WTC11 (cell line): ENCODE results near the gene CCDC170. TPM values are rescaled to one million over a fixed set of nuclear protein-coding genes. Genes with fewer than 3 reads are reported as not detected.

Experiments used
- ATAC-seq: fragments of 200-7000 bp; cut with Tn5 transposase; 2 replicates; pipeline ENCODE4 v1.10.0; 2021; ENCODE audit warnings: mild to moderate bottlenecking, moderate library complexity
- CTCF ChIA-PET: fragments of 300-600 bp; sonication (Branson Sonifier 250); formaldehyde crosslinking; loops from one replicate; lab custom pipeline; 2021; ENCODE audit warnings: antibody characterized with exemption; lab: Charles Lee
- POLR2A ChIA-PET: fragments of 350-600 bp; sonication (Branson Sonifier 250); formaldehyde crosslinking; loops from one replicate; lab custom pipeline; 2021; ENCODE audit warnings: antibody characterized with exemption; lab: Charles Lee
- DNase-seq: peaks from one replicate; pipeline ENCODE4 v3.0.0; 2021; ENCODE audit warnings: low spot score
- H3K27ac Mint-ChIP-seq: 2 replicates; pipeline ENCODE4 v1.8.0; 2021; ENCODE audit warnings: mixed read lengths
- H3K27me3 Mint-ChIP-seq: 2 replicates; pipeline ENCODE4 v1.8.0; 2021; ENCODE audit warnings: low read depth, mild to moderate bottlenecking, moderate library complexity, mixed read lengths
- H3K36me3 Mint-ChIP-seq: 2 replicates; pipeline ENCODE4 v1.8.0; 2021; ENCODE audit warnings: mixed read lengths
- H3K4me1 Mint-ChIP-seq: 2 replicates; pipeline ENCODE4 v1.8.0; 2022; ENCODE audit warnings: mixed read lengths
- H3K4me3 Mint-ChIP-seq: 2 replicates; pipeline ENCODE4 v1.8.0; 2021; ENCODE audit warnings: mild to moderate bottlenecking, moderate library complexity, mixed read lengths
- H3K9me3 Mint-ChIP-seq: 2 replicates; pipeline ENCODE4 v1.8.0; 2021; ENCODE audit warnings: mixed read lengths
- ATF1 ChIP-seq: sonication (generic); formaldehyde crosslinking; IDR thresholded peaks from 2 replicates; pipeline ENCODE4 v1.8.1; 2023; ENCODE audit warnings: mild to moderate bottlenecking, moderate library complexity, missing genetic modification reagents
- ATF6 ChIP-seq: sonication (generic); formaldehyde crosslinking; IDR thresholded peaks from 2 replicates; pipeline ENCODE4 v1.8.1; 2023; ENCODE audit warnings: mild to moderate bottlenecking, missing genetic modification reagents
- E2F4 ChIP-seq: sonication (generic); formaldehyde crosslinking; IDR thresholded peaks from 2 replicates; pipeline ENCODE4 v1.8.1; 2022; ENCODE audit warnings: low read depth, mild to moderate bottlenecking, moderate library complexity, missing genetic modification reagents, borderline replicate concordance
- E2F5 ChIP-seq: sonication (generic); formaldehyde crosslinking; IDR thresholded peaks from 2 replicates; pipeline ENCODE4 v1.8.1; 2022; ENCODE audit warnings: mild to moderate bottlenecking, moderate library complexity, missing genetic modification reagents
- FOXJ3 ChIP-seq: sonication (generic); formaldehyde crosslinking; IDR thresholded peaks from 2 replicates; pipeline ENCODE4 v1.9.0; 2021; ENCODE audit warnings: missing genetic modification reagents, mild to moderate bottlenecking, borderline replicate concordance
- HMGA2 ChIP-seq: fragments of 250-450 bp; sonication (Bioruptor Pico); IDR thresholded peaks from 2 replicates; pipeline ENCODE4 v1.4.0; 2021; ENCODE audit warnings: mild to moderate bottlenecking, moderate library complexity
- IRF1 ChIP-seq: sonication (generic); formaldehyde crosslinking; IDR thresholded peaks from 2 replicates; pipeline ENCODE4 v1.8.0; 2023; ENCODE audit warnings: missing genetic modification reagents
- JUN ChIP-seq: sonication (generic); formaldehyde crosslinking; IDR thresholded peaks from 2 replicates; pipeline ENCODE4 v1.8.0; 2023; ENCODE audit warnings: mild to moderate bottlenecking, missing genetic modification reagents
- MXD4 ChIP-seq: fragments of 250-450 bp; sonication (Bioruptor Pico); IDR thresholded peaks from 2 replicates; pipeline ENCODE4 v1.8.0; 2021; ENCODE audit warnings: mild to moderate bottlenecking, moderate library complexity, borderline replicate concordance
- NFATC4 ChIP-seq: fragments of 250-450 bp; sonication (Bioruptor Pico); IDR thresholded peaks from 2 replicates; pipeline ENCODE4 v1.9.0; 2021; ENCODE audit warnings: mild to moderate bottlenecking
- NFYB ChIP-seq: sonication (generic); formaldehyde crosslinking; conservative IDR thresholded peaks from 2 replicates; pipeline ENCODE4 v1.8.0; 2022; ENCODE audit warnings: low read depth, missing genetic modification reagents
- NR2C2 ChIP-seq: sonication (generic); formaldehyde crosslinking; IDR thresholded peaks from 2 replicates; pipeline ENCODE4 v1.8.0; 2022; ENCODE audit warnings: mild to moderate bottlenecking, missing genetic modification reagents
- NR3C1 ChIP-seq: sonication (generic); formaldehyde crosslinking; conservative IDR thresholded peaks from 2 replicates; pipeline ENCODE4 v1.8.1; 2023; ENCODE audit warnings: low read depth, mild to moderate bottlenecking, missing genetic modification reagents
- USF2 ChIP-seq: sonication (generic); formaldehyde crosslinking; IDR thresholded peaks from 2 replicates; pipeline ENCODE4 v1.8.1; 2023; ENCODE audit warnings: mild to moderate bottlenecking, missing genetic modification reagents, moderate library complexity
- ZNF121 ChIP-seq: sonication (generic); formaldehyde crosslinking; IDR thresholded peaks from 2 replicates; pipeline ENCODE4 v1.8.0; 2023; ENCODE audit warnings: missing genetic modification reagents
- ZNF232 ChIP-seq: sonication (generic); formaldehyde crosslinking; IDR thresholded peaks from 2 replicates; pipeline ENCODE4 v1.8.0; 2022; ENCODE audit warnings: mild to moderate bottlenecking, missing genetic modification reagents
- total RNA-seq: library from RNA; stranded (reverse); gene quantifications from 3 replicates; pipeline ENCODE4 v1.2.3, GENCODE V29; 2021
- TF ChIP-seq, protein P1 (sequence below): sonication (generic); formaldehyde crosslinking; IDR thresholded peaks from 2 replicates; pipeline ENCODE4 v1.8.0; 2022; ENCODE audit warnings: mild to moderate bottlenecking, missing genetic modification reagents
- TF ChIP-seq, protein P2 (sequence below): sonication (generic); formaldehyde crosslinking; IDR thresholded peaks from 2 replicates; pipeline ENCODE4 v1.8.0; 2023; ENCODE audit warnings: mild to moderate bottlenecking, missing genetic modification reagents
- TF ChIP-seq, protein P3 (sequence below): fragments of 250-450 bp; sonication (Bioruptor Pico); IDR thresholded peaks from 2 replicates; pipeline ENCODE4 v1.9.0; 2021; ENCODE audit warnings: moderate library complexity, mild to moderate bottlenecking, inconsistent platforms, borderline replicate concordance

Gene CCDC170
- total RNA-seq, 1 experiment from 2014 or later, result 0.26 TPM

- TF ChIP-seq NFATC4 (CRISPR knock-in tag) (no peak), IRF1 (CRISPR knock-in tag) (no peak), E2F5 (CRISPR knock-in tag) (no peak), MXD4 (no peak), ATF1 (CRISPR knock-in tag) (no peak), ZNF232 (no peak), NR2C2 (CRISPR knock-in tag) (no peak), ATF6 (CRISPR knock-in tag) (no peak), ZNF121 (CRISPR knock-in tag) (no peak), NFYB (no peak), NR3C1 (CRISPR knock-in tag) (no peak), FOXJ3 (CRISPR knock-in tag) (no peak), JUN (CRISPR knock-in tag) (no peak), E2F4 (CRISPR knock-in tag) (no peak), USF2 (no peak), HMGA2 (CRISPR knock-in tag) (no peak)
- TF ChIP-seq, protein P1, sequence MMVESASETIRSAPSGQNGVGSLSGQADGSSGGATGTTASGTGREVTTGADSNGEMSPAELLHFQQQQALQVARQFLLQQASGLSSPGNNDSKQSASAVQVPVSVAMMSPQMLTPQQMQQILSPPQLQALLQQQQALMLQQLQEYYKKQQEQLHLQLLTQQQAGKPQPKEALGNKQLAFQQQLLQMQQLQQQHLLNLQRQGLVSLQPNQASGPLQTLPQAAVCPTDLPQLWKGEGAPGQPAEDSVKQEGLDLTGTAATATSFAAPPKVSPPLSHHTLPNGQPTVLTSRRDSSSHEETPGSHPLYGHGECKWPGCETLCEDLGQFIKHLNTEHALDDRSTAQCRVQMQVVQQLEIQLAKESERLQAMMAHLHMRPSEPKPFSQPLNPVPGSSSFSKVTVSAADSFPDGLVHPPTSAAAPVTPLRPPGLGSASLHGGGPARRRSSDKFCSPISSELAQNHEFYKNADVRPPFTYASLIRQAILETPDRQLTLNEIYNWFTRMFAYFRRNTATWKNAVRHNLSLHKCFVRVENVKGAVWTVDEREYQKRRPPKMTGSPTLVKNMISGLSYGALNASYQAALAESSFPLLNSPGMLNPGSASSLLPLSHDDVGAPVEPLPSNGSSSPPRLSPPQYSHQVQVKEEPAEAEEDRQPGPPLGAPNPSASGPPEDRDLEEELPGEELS (CRISPR knock-in tag), result no peak
- TF ChIP-seq, protein P2, sequence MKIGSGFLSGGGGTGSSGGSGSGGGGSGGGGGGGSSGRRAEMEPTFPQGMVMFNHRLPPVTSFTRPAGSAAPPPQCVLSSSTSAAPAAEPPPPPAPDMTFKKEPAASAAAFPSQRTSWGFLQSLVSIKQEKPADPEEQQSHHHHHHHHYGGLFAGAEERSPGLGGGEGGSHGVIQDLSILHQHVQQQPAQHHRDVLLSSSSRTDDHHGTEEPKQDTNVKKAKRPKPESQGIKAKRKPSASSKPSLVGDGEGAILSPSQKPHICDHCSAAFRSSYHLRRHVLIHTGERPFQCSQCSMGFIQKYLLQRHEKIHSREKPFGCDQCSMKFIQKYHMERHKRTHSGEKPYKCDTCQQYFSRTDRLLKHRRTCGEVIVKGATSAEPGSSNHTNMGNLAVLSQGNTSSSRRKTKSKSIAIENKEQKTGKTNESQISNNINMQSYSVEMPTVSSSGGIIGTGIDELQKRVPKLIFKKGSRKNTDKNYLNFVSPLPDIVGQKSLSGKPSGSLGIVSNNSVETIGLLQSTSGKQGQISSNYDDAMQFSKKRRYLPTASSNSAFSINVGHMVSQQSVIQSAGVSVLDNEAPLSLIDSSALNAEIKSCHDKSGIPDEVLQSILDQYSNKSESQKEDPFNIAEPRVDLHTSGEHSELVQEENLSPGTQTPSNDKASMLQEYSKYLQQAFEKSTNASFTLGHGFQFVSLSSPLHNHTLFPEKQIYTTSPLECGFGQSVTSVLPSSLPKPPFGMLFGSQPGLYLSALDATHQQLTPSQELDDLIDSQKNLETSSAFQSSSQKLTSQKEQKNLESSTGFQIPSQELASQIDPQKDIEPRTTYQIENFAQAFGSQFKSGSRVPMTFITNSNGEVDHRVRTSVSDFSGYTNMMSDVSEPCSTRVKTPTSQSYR (CRISPR knock-in tag), result no peak
- TF ChIP-seq, protein P3, sequence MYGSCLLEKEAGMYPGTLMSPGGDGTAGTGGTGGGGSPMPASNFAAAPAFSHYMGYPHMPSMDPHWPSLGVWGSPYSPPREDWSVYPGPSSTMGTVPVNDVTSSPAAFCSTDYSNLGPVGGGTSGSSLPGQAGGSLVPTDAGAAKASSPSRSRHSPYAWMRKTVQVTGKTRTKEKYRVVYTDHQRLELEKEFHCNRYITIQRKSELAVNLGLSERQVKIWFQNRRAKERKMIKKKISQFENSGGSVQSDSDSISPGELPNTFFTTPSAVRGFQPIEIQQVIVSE, result no peak
- ATAC-seq, result no peak
- no peaks in the 10 kb centered on the region for H3K36me3 Mint-ChIP-seq
- no peak overlapping the region for H3K4me3 Mint-ChIP-seq
- no peak overlapping the region for H3K27ac Mint-ChIP-seq
- POLR2A ChIA-PET, result no interaction called here
- H3K4me1 Mint-ChIP-seq, result no peaks in the 10 kb centered on the region
- H3K9me3 Mint-ChIP-seq, result peaks cover 23% of the 10 kb centered on the region
- DNase-seq, result no peak
- CTCF ChIA-PET, result no interaction called here
- no peaks in the 10 kb centered on the region; the same call in 1 of the 2 replicates for H3K27me3 Mint-ChIP-seq
These were observed 147.2 kb downstream of the CCDC170 start for GRCh38 chr6:151641028-151641427.
